HEK293T (cell line): ENCODE results near the gene TMEM154.

ENCODE experiments used
- CTCF ChIA-PET: fragments of 350-600 bp; formaldehyde crosslinking; extraction: SDS; loops from one replicate; lab custom pipeline; 2021; ENCODE audit warnings: antibody characterized with exemption, inconsistent platforms; lab: Yijun Ruan, JAX
- POLR2A ChIA-PET: fragments of 350-600 bp; formaldehyde crosslinking; extraction: SDS; loops from one replicate; lab custom pipeline; 2020; ENCODE audit warnings: antibody characterized with exemption, inconsistent platforms; lab: Yijun Ruan, JAX
- DNase-seq: peaks from one replicate; pipeline ENCODE4 v3.0.0; 2012; ENCODE audit warnings: mixed read lengths; ENCODE audit errors: extremely low spot score
- ARNT ChIP-seq: fragments of 450-650 bp; IDR thresholded peaks from 2 replicates; pipeline ENCODE4 v1.6.1; 2017; ENCODE audit warnings: mild to moderate bottlenecking
- BHLHE40 ChIP-seq: fragments of 450-650 bp; IDR thresholded peaks from 2 replicates; pipeline ENCODE4 v1.6.1; 2016; ENCODE audit warnings: mild to moderate bottlenecking, moderate library complexity, borderline replicate concordance
- CTBP1 ChIP-seq: fragments of 450-650 bp; IDR thresholded peaks from 2 replicates; pipeline ENCODE4 v1.6.1; 2016; ENCODE audit warnings: borderline replicate concordance
- ELF4 ChIP-seq: fragments of 450-650 bp; IDR thresholded peaks from 2 replicates; pipeline ENCODE4 v1.6.1; 2017; ENCODE audit warnings: antibody characterized with exemption
- FOXA1 ChIP-seq: fragments of 450-650 bp; IDR thresholded peaks from 2 replicates; pipeline ENCODE4 v1.6.1; 2016; ENCODE audit warnings: mild to moderate bottlenecking
- FOXK2 ChIP-seq: fragments of 450-650 bp; IDR thresholded peaks from 2 replicates; pipeline ENCODE4 v1.6.1; 2016; ENCODE audit warnings: mild to moderate bottlenecking
- FOXM1 ChIP-seq: fragments of 450-650 bp; IDR thresholded peaks from 2 replicates; pipeline ENCODE4 v1.6.1; 2017; ENCODE audit warnings: mild to moderate bottlenecking, borderline replicate concordance
- HDGF ChIP-seq: fragments of 450-650 bp; IDR thresholded peaks from 2 replicates; pipeline ENCODE4 v1.6.1; 2017; ENCODE audit warnings: antibody characterized with exemption, borderline replicate concordance
- L3MBTL2 ChIP-seq: fragments of 450-650 bp; conservative IDR thresholded peaks from 2 replicates; pipeline ENCODE4 v1.6.1; 2016; ENCODE audit warnings: mild to moderate bottlenecking
- LEF1 ChIP-seq: fragments of 450-650 bp; IDR thresholded peaks from 2 replicates; pipeline ENCODE4 v1.6.1; 2017; ENCODE audit warnings: mild to moderate bottlenecking, borderline replicate concordance
- NFRKB ChIP-seq: fragments of 450-650 bp; IDR thresholded peaks from 2 replicates; pipeline ENCODE4 v1.6.1; 2016; ENCODE audit warnings: mild to moderate bottlenecking, moderate library complexity
- PKNOX1 ChIP-seq: fragments of 450-650 bp; IDR thresholded peaks from 2 replicates; pipeline ENCODE4 v1.6.1; 2016
- SP1 ChIP-seq: fragments of 450-650 bp; IDR thresholded peaks from 2 replicates; pipeline ENCODE4 v1.6.1; 2017
- SUZ12 ChIP-seq: fragments of 450-650 bp; IDR thresholded peaks from 2 replicates; pipeline ENCODE4 v1.6.1; 2016; ENCODE audit warnings: mild to moderate bottlenecking
- TARDBP ChIP-seq: fragments of 450-650 bp; IDR thresholded peaks from 2 replicates; pipeline ENCODE4 v1.6.1; 2016
- ZNF384 ChIP-seq: fragments of 450-650 bp; IDR thresholded peaks from 2 replicates; pipeline ENCODE4 v1.6.1; 2016

The TMEM154 gene

GRCh38 chr4:152646221-152646620, 33.6 kb downstream of the TMEM154 start:
- ChIA-PET CTCF (interaction anchor here (0.5 to 0.9 kb wide), 3 partner anchors 91 to 192 kb away, joined by 3 to 4 read pairs (median 3); no protein-coding TSS in a partner anchor), POLR2A (no interaction called here)
- DNase-seq = no peak
- no peak for TF ChIP-seq L3MBTL2
- no peak for TF ChIP-seq FOXM1
- TF ChIP-seq TARDBP = no peak
- no peak for TF ChIP-seq CTBP1
- no peak for TF ChIP-seq FOXK2
- no peak for TF ChIP-seq LEF1
- no peak for TF ChIP-seq NFRKB
- TF ChIP-seq BHLHE40 = no peak
- no peak for TF ChIP-seq SP1
- no peak for TF ChIP-seq ELF4
- TF ChIP-seq ARNT = no peak
- TF ChIP-seq HDGF = no peak
- TF ChIP-seq ZNF384 = no peak
- TF ChIP-seq SUZ12 = no peak
- TF ChIP-seq FOXA1 = no peak
- no peak for TF ChIP-seq PKNOX1

GRCh38 chr4:152644130-152644529, 35.7 kb downstream of the TMEM154 start:
- TF ChIP-seq HDGF (no peak), FOXM1 (no peak), SP1 (no peak), L3MBTL2 (no peak), BHLHE40 (no peak), PKNOX1 (no peak), LEF1 (no peak)
- DNase-seq = no peak
- ChIA-PET POLR2A (interaction anchor here (1.3 kb wide), 1 partner anchor 135 kb away, joined by 5 read pairs; the partner anchor contains the start of genes ARFIP1 and TIGD4), CTCF (interaction anchor here (0.9 to 2.5 kb wide), 2 partner anchors 141 to 143 kb away, joined by 3 to 6 read pairs; no protein-coding TSS in a partner anchor)

GRCh38 chr4:152643153-152644035, 36.4 kb downstream of the TMEM154 start:
- DNase-seq = no peak
- no peak for TF ChIP-seq SP1
- no peak for TF ChIP-seq NFRKB
- TF ChIP-seq L3MBTL2 = no peak
- TF ChIP-seq CTBP1 = no peak
- no peak for TF ChIP-seq FOXK2
- TF ChIP-seq ZNF384 = no peak
- no peak for TF ChIP-seq ELF4
- no peak for TF ChIP-seq ARNT
- no peak for TF ChIP-seq FOXA1
- no peak for TF ChIP-seq LEF1
- TF ChIP-seq HDGF = no peak
- TF ChIP-seq BHLHE40 = no peak
- ChIA-PET CTCF (interaction anchor here (0.6 to 2.5 kb wide), 5 partner anchors 10 to 614 kb away, joined by 3 to 6 read pairs (median 4); no protein-coding TSS in a partner anchor), POLR2A (interaction anchor here (1.3 kb wide), 1 partner anchor 136 kb away, joined by 5 read pairs; the partner anchor contains the start of genes ARFIP1 and TIGD4)

- ChIA-PET POLR2A (no interaction called here), CTCF (interaction anchor here (0.6 to 3.4 kb wide), 15 partner anchors 11 to 1863 kb away, joined by 3 to 22 read pairs (median 3); no protein-coding TSS in a partner anchor)
- TF ChIP-seq FOXA1 (no peak), FOXM1 (no peak), LEF1 (no peak), BHLHE40 (no peak), ELF4 (no peak), CTBP1 (no peak), SUZ12 (no peak), ARNT (no peak), ZNF384 (no peak), PKNOX1 (no peak), TARDBP (no peak), L3MBTL2 (no peak), FOXK2 (no peak), HDGF (no peak), SP1 (no peak), NFRKB (no peak)
- DNase-seq = no peak
Observed at GRCh38 chr4:152640058-152640921, 39.5 kb downstream of the TMEM154 start.

GRCh38 chr4:152635851-152636250, 43.9 kb downstream of the TMEM154 start:
- ChIA-PET CTCF (interaction anchor here (1.5 kb wide), 1 partner anchor 135 kb away, joined by 5 read pairs; no protein-coding TSS in a partner anchor), POLR2A (no interaction called here)
- no peak for DNase-seq
- TF ChIP-seq FOXA1 (no peak), FOXM1 (no peak), L3MBTL2 (no peak), PKNOX1 (no peak)
